Thymus (tissue), 11 donors: ENCODE results near the gene TRMU. TPM values are rescaled to one million over a fixed set of nuclear protein-coding genes. Genes with fewer than 3 reads are reported as not detected.
A peak's percentile ranks its signal among the peaks of the same experiment; 100 is the strongest.

Experiments
- DNase-seq, 9 donors: peaks; one replicate each; pipeline ENCODE4 v3.0.0-alpha.2; 2013; ENCODE audit warnings: low spot score in 9 of 9, low read depth in 6 of 9, missing footprints in 1 of 9
- H3K27ac ChIP-seq, 2 donors: one replicate each; pipeline ENCODE4 v1.5.1; 2013; ENCODE audit warnings: control low read depth in 1 of 2, low read depth in 1 of 2, low read length in 1 of 2, mild to moderate bottlenecking in 1 of 2, moderate library complexity in 1 of 2
- H3K27me3 ChIP-seq, 2 donors: one replicate each; pipeline ENCODE4 v1.5.1; 2013; ENCODE audit warnings: low read length in 1 of 2; ENCODE audit not compliant: control insufficient read depth in 2 of 2, insufficient read depth in 1 of 2
- H3K36me3 ChIP-seq, 2 donors: one replicate each; pipeline ENCODE4 v1.5.1; 2013; ENCODE audit warnings: low read length in 1 of 2, mild to moderate bottlenecking in 1 of 2, moderate library complexity in 1 of 2; ENCODE audit not compliant: control insufficient read depth in 2 of 2, insufficient read depth in 2 of 2
- H3K4me1 ChIP-seq, 2 donors: one replicate each; pipeline ENCODE4 v1.5.1; 2013; ENCODE audit warnings: low read length in 2 of 2; ENCODE audit not compliant: control insufficient read depth in 2 of 2, insufficient read depth in 2 of 2
- H3K4me3 ChIP-seq, 2 donors: one replicate each; pipeline ENCODE4 v1.5.1; 2013; ENCODE audit warnings: low read length in 2 of 2, control low read depth in 1 of 2, mild to moderate bottlenecking in 1 of 2
- H3K9me3 ChIP-seq, 2 donors: one replicate each; pipeline ENCODE4 v1.5.1; 2013; ENCODE audit warnings: low read length in 1 of 2, mild to moderate bottlenecking in 1 of 2; ENCODE audit not compliant: control insufficient read depth in 2 of 2, insufficient read depth in 1 of 2
- WGBS: extraction: QIAGEN DNeasy Blood & Tissue Kit; methylation state at CpG from one replicate; pipeline ENCODE4 v1.1.7; 2013; 5-methylcytosine and 5-hydroxymethylcytosine counted together
- polyA plus RNA-seq: library from polyadenylated mRNA; stranded (reverse); fragments of 200-250 nt; gene quantifications from one replicate; pipeline ENCODE4 v1.2.3, GENCODE V29; 2013
- total RNA-seq: library from RNA; stranded (reverse); fragments of 120-200 nt; gene quantifications from one replicate; pipeline ENCODE4 v1.2.4, GENCODE V29; 2013
- donor health status: healthy.

The TRMU gene
- total and polyA plus RNA-seq, 2 donors: 27.4 to 28.7 TPM

DNA sequence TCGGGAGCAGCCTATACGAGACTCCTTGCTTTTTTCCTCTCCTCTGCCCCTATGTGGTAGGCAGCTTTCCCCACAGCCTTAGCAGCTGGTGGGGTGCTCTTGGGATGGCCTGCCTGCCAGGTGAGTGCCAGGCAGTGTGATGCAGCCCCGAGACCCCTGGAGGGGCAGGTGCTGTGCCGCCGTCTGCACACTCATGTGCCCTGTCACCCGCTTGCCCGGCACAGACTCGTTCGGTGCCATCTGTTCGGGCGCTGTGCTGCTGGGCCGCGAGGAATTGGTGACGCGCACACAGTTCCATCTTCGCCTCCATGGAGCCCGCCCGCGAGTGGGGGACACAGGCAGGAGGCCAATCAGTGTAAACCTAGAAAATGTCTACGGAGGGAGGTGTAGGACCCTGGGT lies 15.1 kb downstream of the TRMU start:
- Histone ChIP-seq H3K27me3 (no peaks in the 10 kb centered on the region), H3K36me3 (peaks cover 83 to 92% of the 10 kb centered on the region in 2 donors), H3K4me3 (no peak overlapping the region), H3K9me3 (no peaks in the 10 kb centered on the region), H3K27ac (no peak overlapping the region), H3K4me1 (peaks cover 0 to under 1% of the 10 kb centered on the region in 2 donors)
- 96% methylated on average over 20 of the region's 20 CpGs for WGBS
- DNase-seq: no peak

DNA sequence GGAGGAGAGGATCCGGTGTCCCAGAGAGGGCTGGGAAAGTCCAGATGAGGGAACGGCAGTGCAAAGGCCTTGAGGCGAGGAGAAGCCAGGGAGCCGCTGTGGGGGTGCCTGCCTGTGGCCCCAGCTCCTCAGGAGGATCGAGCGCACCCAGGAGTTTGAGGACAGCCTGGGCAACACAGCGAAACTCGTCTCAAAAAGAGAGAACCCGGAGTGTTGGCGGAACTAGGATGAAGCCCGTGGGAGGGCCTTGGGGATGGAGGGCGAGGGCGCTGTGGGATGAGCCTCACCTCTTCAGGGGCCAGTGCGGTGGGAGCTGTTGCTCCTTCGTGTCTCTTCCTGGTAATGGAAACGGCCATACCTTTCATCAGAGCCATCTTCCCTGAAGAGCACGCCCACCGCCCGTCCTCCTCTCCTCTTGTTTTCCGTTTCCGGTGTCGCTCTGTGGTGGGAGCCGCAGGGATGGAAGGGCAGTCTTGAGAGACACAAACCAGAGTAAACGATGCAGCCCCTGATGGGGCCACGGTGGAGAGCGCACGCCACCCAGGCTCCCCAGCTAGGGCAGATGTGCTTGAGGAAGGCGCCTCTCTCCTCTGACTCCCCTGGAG lies 15.7 kb downstream of the TRMU start:
- Histone ChIP-seq H3K4me3 (no peak overlapping the region), H3K27ac (no peak overlapping the region), H3K36me3 (peaks cover 84 to 96% of the 10 kb centered on the region in 2 donors), H3K9me3 (no peaks in the 10 kb centered on the region), H3K4me1 (peaks cover 0 to 6% of the 10 kb centered on the region in 2 donors), H3K27me3 (no peaks in the 10 kb centered on the region)
- no peak for DNase-seq
- WGBS: 93% methylated on average over 28 of the region's 28 CpGs

- H3K27ac ChIP-seq: no peak overlapping the region
- WGBS: 98% methylated on average over 23 of the region's 23 CpGs
Observed at GRCh38 chr22:46351767-46352166, 16.3 kb downstream of the TRMU start.

DNA sequence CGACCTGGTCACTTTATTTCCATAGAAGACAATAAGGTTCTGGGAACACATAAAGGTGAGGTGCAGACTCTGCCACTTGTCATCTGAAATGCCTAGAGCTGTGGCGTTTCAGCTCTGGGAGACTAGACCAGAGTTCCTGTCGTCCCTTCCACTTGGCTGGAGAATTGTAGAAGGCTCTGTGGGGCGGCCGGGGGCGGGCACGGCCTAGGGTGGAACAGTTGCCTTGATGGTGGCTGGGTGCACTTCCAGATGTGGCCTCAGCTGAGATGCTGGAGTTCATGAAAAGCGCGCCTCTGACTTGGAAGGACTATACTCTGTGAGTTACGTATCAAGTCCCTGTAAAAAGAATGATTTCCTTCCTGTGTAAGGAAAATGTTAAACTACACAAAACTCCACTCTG lies 16.8 kb downstream of the TRMU start:
- Histone ChIP-seq H3K9me3 (no peaks in the 10 kb centered on the region), H3K4me3 (no peak overlapping the region), H3K4me1 (peaks cover 0 to 7% of the 10 kb centered on the region in 2 donors), H3K27ac (no peak overlapping the region), H3K27me3 (no peaks in the 10 kb centered on the region), H3K36me3 (peaks cover 77 to 96% of the 10 kb centered on the region in 2 donors)
- 98% methylated on average over 10 of the region's 10 CpGs for WGBS
- DNase-seq: no peak

More at GRCh38 chr22:46351767-46352166, 16.3 kb downstream of the TRMU start:
- Histone ChIP-seq H3K9me3 (no peaks in the 10 kb centered on the region), H3K4me1 (peaks cover 0 to 7% of the 10 kb centered on the region in 2 donors), H3K36me3 (peaks cover 82 to 96% of the 10 kb centered on the region in 2 donors), H3K4me3 (no peak overlapping the region), H3K27me3 (no peaks in the 10 kb centered on the region)
- DNase-seq: no peak

GRCh38 chr22:46352691-46353386 lies 17.3 kb downstream of the TRMU start:
- DNase-seq: no peak
- H3K27ac ChIP-seq: peak overlapping the region in 1 of 2 donors; percentile 26
- H3K36me3 ChIP-seq: peaks cover 73 to 94% of the 10 kb centered on the region in 2 donors
- H3K27me3 ChIP-seq: no peaks in the 10 kb centered on the region
- H3K4me3 ChIP-seq: no peak overlapping the region
- H3K4me1 ChIP-seq: peaks cover 0 to 7% of the 10 kb centered on the region in 2 donors
- WGBS: 95% methylated on average over 20 of the region's 20 CpGs
- no peaks in the 10 kb centered on the region for H3K9me3 ChIP-seq

- H3K27me3 ChIP-seq: no peaks in the 10 kb centered on the region
- peaks cover 69 to 88% of the 10 kb centered on the region in 2 donors for H3K36me3 ChIP-seq
- no peak overlapping the region for H3K27ac ChIP-seq
- WGBS: 98% methylated on average over 8 of the region's 8 CpGs
- no peak overlapping the region for H3K4me3 ChIP-seq
- H3K4me1 ChIP-seq: peaks cover 0 to 7% of the 10 kb centered on the region in 2 donors
- H3K9me3 ChIP-seq: no peaks in the 10 kb centered on the region
- DNase-seq: no peak
Observed at GRCh38 chr22:46353483-46354105, 18.1 kb downstream of the TRMU start.

DNA sequence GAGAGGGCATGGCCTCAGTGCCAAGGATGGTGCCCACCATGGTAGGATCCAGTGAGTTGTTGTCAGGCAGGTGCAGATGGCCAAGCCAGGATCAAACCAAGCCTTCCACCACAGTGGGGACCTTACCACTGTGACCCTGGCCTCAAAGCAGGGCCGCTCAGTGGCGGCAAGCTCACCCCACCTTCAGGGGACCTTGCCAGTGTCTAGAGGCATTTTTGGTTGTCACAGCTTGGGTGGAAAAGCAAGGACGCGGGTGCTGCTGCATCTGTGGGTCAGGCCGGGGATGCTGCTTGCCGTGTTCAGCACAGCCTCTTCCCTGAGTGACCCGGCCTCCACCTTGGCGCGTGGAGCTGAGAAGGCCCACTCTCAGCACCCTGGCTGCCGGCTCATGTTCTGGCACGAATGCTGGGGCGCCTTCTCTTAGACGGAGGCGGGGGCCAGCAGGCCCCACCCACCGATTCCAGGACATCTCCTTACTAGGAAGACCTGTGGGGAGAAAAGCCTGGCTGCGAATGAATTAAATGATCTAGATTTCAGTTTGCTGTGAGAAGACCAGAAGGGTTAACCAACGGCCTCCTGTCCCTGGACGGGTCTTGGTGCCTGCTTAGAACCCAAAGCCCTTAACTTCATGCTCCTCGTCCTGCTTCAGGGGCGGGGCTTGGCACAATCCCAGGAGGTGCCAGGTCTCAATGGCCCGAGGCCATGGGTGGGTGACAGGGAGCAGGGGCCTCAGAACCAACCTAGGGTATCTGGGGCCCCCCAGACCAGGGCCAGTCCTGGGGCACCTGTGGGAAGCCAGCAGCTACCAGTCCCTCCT lies 18.9 kb downstream of the TRMU start:
- Histone ChIP-seq H3K9me3 (no peaks in the 10 kb centered on the region), H3K27me3 (no peaks in the 10 kb centered on the region), H3K27ac (no peak overlapping the region), H3K4me1 (peaks cover 0 to 7% of the 10 kb centered on the region in 2 donors), H3K4me3 (no peak overlapping the region), H3K36me3 (peaks cover 63 to 84% of the 10 kb centered on the region in 2 donors)
- 94% methylated on average over 21 of the region's 21 CpGs for WGBS
- DNase-seq: no peak

DNA sequence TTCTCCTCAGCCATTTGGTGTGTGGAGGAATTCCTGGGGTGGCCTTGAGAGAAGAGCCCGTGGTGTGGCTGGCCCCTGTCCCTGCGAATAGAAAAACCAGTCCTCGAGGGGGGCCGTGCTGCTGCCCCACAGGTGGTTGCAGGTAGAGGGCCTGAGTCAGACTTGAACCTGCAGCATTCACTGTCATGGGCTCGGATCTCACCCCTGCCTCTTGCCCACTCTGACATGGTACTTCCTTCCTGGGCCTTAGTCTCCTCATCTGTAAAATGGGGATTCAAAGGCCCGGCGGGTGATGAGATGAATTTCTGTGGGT lies 19.4 kb downstream of the TRMU start:
- H3K4me1 ChIP-seq: peaks cover 0 to 7% of the 10 kb centered on the region in 2 donors
- no peaks in the 10 kb centered on the region for H3K9me3 ChIP-seq
- H3K36me3 ChIP-seq: peaks cover 60 to 80% of the 10 kb centered on the region in 2 donors
- WGBS: 97% methylated on average over 7 of the region's 7 CpGs
- no peak for DNase-seq
- H3K4me3 ChIP-seq: no peak overlapping the region
- no peak overlapping the region for H3K27ac ChIP-seq
- H3K27me3 ChIP-seq: no peaks in the 10 kb centered on the region
